T-cell (primary cell): Measurements from ENCODE around the gene FGF11. TPM values are rescaled to one million over a fixed set of nuclear protein-coding genes. Genes with fewer than 3 reads are reported as not detected.
"Not testable (repeated sequence)": the region's sequence is repeated elsewhere in the genome, so short reads cannot be mapped to it uniquely, and the experiment has no call there.

ENCODE experiments used
- ATAC-seq, 4 experiments: fragments of 200-7000 bp in 3 of 4; fragments of 150-1000 bp in 1 of 4; cut with Tn5 transposase; replicated peaks in 1 of 4; 1 replicate in 3 of 4; 2 replicates in 1 of 4; pipeline ENCODE4 v1.10.0; 2021; ENCODE audit warnings: moderate library complexity in 3 of 4, mild to moderate bottlenecking in 2 of 4, moderate number of reproducible peaks in 1 of 4
- CTCF ChIA-PET, 2 donors: fragments of 300-600 bp; sonication (Branson Sonifier 250); formaldehyde crosslinking; loops; one replicate each; lab custom pipeline; 2022; ENCODE audit warnings: antibody characterized with exemption in 2 of 2; lab: Charles Lee
- POLR2A ChIA-PET, 2 donors: fragments of 300-600 bp; sonication (Branson Sonifier 250); formaldehyde crosslinking; loops; one replicate each; lab custom pipeline; 2022; ENCODE audit warnings: antibody characterized with exemption in 2 of 2; lab: Charles Lee
- DNase-seq, 35 experiments: peaks; one replicate each; pipeline versions ENCODE4 v3.0.0 to v3.0.0-alpha.2; 2013 to 2023
- H3K27ac ChIP-seq: one replicate; pipeline ENCODE4 v1.5.1; 2013; ENCODE audit warnings: low read length
- H3K27me3 ChIP-seq, 2 experiments: replicated peaks in 1 of 2; 1 replicate in 1 of 2; 2 replicates in 1 of 2; pipeline versions ENCODE4 v1.6.1 to v1.7.0; 2013; ENCODE audit warnings: low read length in 1 of 2, mixed read lengths in 1 of 2; ENCODE audit not compliant: control insufficient read depth in 2 of 2, insufficient read depth in 2 of 2; ENCODE audit errors: extremely low read depth in 1 of 2
- H3K36me3 ChIP-seq, 2 donors: 1 replicate in 1 of 2; 2 replicates in 1 of 2; pipeline versions ENCODE4 v1.6.1 to v1.7.0; 2013; ENCODE audit warnings: low read length in 1 of 2; ENCODE audit not compliant: control insufficient read depth in 2 of 2, insufficient read depth in 1 of 2; ENCODE audit errors: extremely low read depth in 1 of 2
- H3K4me1 ChIP-seq, 2 experiments: 1 replicate in 1 of 2; 2 replicates in 1 of 2; pipeline versions ENCODE4 v1.6.1 to v1.7.0; 2013; ENCODE audit warnings: low read length in 2 of 2, mixed read lengths in 1 of 2; ENCODE audit not compliant: insufficient read depth in 2 of 2, control insufficient read depth in 1 of 2; ENCODE audit errors: extremely low read depth in 1 of 2
- H3K4me3 ChIP-seq, 2 donors: 1 replicate in 1 of 2; 2 replicates in 1 of 2; pipeline versions ENCODE4 v1.5.1 to v1.7.0; 2013; ENCODE audit warnings: mild to moderate bottlenecking in 2 of 2, low read length in 1 of 2, moderate library complexity in 1 of 2; ENCODE audit not compliant: control insufficient read depth in 1 of 2; ENCODE audit errors: extremely low read depth in 1 of 2
- H3K9me3 ChIP-seq: 2 replicates; pipeline ENCODE4 v1.7.0; 2013
- H3K27ac Mint-ChIP-seq, 2 donors: one replicate each; pipeline ENCODE4 v1.8.0; 2020 to 2021; ENCODE audit warnings: mild to moderate bottlenecking in 2 of 2, mixed read lengths in 2 of 2
- H3K27me3 Mint-ChIP-seq, 2 donors: one replicate each; pipeline ENCODE4 v1.8.0; 2021 to 2022; ENCODE audit warnings: mixed read lengths in 2 of 2
- H3K36me3 Mint-ChIP-seq: one replicate; pipeline ENCODE4 v1.8.0; 2021; ENCODE audit warnings: mixed read lengths
- H3K4me1 Mint-ChIP-seq, 3 donors: one replicate each; pipeline ENCODE4 v1.8.0; 2020 to 2022; ENCODE audit warnings: mixed read lengths in 3 of 3, mild to moderate bottlenecking in 1 of 3
- H3K4me3 Mint-ChIP-seq, 3 donors: one replicate each; pipeline ENCODE4 v1.8.0; 2020 to 2022; ENCODE audit warnings: mild to moderate bottlenecking in 3 of 3, mixed read lengths in 3 of 3, moderate library complexity in 3 of 3
- H3K9me3 Mint-ChIP-seq, 3 donors: one replicate each; pipeline ENCODE4 v1.8.0; 2020 to 2022; ENCODE audit warnings: mixed read lengths in 3 of 3
- WGBS: methylation state at CpG from one replicate; pipeline ENCODE4 v1.1.5; 2013; ENCODE audit warnings: missing lambda C conversion rate; ENCODE audit not compliant: insufficient coverage; 5-methylcytosine and 5-hydroxymethylcytosine counted together
- total RNA-seq, 35 experiments: library from RNA in 6 of 35; stranded (reverse) in 6 of 35; fragments of 120-200 nt in 1 of 35; gene quantifications; one replicate each; pipeline versions ENCODE4 v1.2.1 to v1.2.4 and lab custom pipeline; 2013 to 2026

FGF11 gene
- total RNA-seq, 5 donors from 2014 or later (not counting 1 experiment from before 2014, with no cell fraction given), result 2.4 to 4.2 (median 3.3) TPM

DNA sequence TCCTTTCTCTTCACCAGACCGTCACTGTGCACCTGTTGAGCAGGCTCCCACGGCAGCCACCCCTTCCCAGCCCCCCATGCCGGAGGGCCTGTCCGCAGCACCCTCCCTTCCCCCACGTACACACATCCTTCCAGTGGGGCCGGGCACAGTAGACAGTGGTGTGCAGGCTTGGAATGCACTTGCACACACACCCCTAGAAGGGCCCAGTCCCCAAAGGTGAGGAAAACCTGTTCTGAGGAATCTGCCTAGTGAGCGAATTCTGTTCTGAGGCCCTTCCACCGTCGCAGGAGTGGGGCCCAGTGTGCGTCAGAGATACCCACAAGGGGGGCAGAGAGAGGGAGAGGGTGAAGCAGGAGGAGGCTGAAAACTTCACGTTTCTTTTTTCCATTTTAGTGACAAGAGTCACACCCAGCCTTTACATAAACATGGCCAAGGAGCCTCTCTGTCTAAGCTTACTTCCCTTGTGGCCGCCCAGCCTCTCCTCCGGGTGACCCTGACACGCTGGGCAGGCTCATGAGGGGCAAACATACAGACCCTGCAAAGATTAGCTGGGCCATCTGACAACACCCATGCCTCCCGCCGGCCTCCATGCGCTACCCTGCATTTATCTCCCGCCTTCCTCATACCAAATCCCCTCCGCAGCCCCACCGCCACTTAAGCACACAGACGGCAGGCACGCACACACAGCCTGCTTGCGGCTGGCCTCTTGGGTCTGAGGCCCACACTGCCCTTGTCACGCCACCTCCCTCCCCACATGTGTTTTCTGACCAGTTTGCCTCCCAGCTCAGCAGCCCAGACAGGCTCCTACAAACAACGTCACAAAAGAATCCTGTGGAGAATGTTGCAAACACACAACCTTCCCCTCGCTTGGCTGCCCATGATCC is 38.3 kb downstream of the FGF11 start:
- Histone ChIP-seq H3K27me3 (no peaks in the 10 kb centered on the region), H3K27ac (peak overlapping the region; percentile 88), H3K4me1 (peaks cover 17 to 75% of the 10 kb centered on the region in 2 experiments), H3K9me3 (no peaks in the 10 kb centered on the region), H3K4me3 (peak overlapping the region; percentile 67 to 81), H3K36me3 (peaks cover 0 to 3% of the 10 kb centered on the region in 2 donors)
- Mint-ChIP-seq H3K9me3 (no peaks in the 10 kb centered on the region), H3K27ac (peak overlapping the region; percentile 89 to 96), H3K4me1 (peaks cover 60 to 78% (median 75%) of the 10 kb centered on the region in 3 donors), H3K4me3 (peak overlapping the region; percentile 92 to 96 (median 95)), H3K27me3 (no peaks in the 10 kb centered on the region), H3K36me3 (no peaks in the 10 kb centered on the region)
- ChIA-PET CTCF (no interaction called here), POLR2A (interaction anchor here (0.5 to 1.1 kb wide), 4 partner anchors 8 to 345 kb away, joined by 3 to 6 read pairs (median 4); no protein-coding TSS in a partner anchor)
- 68% methylated on average over 22 of the region's 26 CpGs for WGBS
- ATAC-seq, result peak in 1 of 4 experiments; percentile 40
- peak in 29 of 35 experiments; percentile 24 to 72 (median 43) for DNase-seq

DNA sequence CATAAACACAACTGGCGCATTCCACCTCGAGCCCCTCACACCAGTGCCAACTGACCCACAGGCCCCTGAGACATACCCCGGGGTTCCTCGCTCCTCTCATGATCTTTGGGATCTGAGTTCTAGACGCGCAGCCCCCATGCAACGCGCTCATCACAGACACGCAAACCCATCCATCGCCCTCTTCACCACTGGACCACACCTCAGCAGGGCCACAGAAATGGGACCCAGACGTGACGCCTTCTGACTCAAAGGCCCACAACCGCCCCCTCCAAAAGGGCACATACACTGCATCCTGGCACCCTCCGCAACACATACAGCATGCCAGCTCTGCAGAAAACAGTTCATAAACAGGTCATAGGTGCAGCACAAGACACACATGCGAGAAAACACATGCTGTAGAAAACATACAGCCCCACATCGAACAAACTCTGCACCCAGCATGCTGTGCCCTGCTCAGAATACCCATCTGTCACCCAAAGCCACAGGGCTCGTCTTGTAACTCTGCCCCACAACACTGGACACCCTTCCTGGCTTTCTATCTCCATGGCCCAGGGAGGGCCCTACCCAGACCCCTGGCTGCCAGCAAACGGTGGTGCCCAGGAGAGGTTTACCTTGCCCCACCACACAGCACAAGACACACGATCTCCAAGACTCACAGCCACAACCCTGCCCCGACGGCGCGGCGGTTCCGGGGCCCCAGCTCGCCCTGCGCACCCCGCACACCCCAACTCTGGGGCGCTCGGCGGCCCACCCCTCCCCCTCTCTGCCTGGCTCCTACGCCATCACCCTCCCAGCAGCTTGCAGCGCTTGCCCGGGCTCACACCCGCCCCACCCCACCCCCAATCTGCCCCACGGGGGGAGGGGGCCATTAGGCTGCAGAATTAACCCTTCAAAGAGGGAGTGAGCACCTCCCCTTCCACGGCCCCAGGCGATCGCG is 39.2 kb downstream of the FGF11 start:
- H3K27ac ChIP-seq, result peak overlapping the region; percentile 88
- peaks cover 64 to 79% (median 78%) of the 10 kb centered on the region in 3 donors for H3K4me1 Mint-ChIP-seq
- ATAC-seq, result peak; percentile 36 to 47 (median 46)
- H3K36me3 ChIP-seq, result peaks cover 0 to 3% of the 10 kb centered on the region in 2 donors
- H3K9me3 ChIP-seq, result no peaks in the 10 kb centered on the region
- H3K4me3 Mint-ChIP-seq, result peak overlapping the region; percentile 92 to 96 (median 95)
- whole genome bisulfite sequencing, result 24% methylated on average over 35 of the region's 40 CpGs
- DNase-seq, result peak; percentile 50 to 85 (median 78)
- peaks cover 19 to 80% of the 10 kb centered on the region in 2 experiments for H3K4me1 ChIP-seq
- H3K9me3 Mint-ChIP-seq, result no peaks in the 10 kb centered on the region
- POLR2A ChIA-PET, result interaction anchor here in 1 of 2 donors (0.6 to 0.7 kb wide), 2 partner anchors 76 to 252 kb away, joined by 3 read pairs; no protein-coding TSS in a partner anchor
- peak overlapping the region; percentile 89 to 96 for H3K27ac Mint-ChIP-seq
- H3K4me3 ChIP-seq, result peak overlapping the region; percentile 67 to 81
- no peaks in the 10 kb centered on the region for H3K36me3 Mint-ChIP-seq
- H3K27me3 Mint-ChIP-seq, result no peaks in the 10 kb centered on the region
- no peaks in the 10 kb centered on the region for H3K27me3 ChIP-seq
- CTCF ChIA-PET, result interaction anchor here in 1 of 2 donors (0.7 to 2.1 kb wide), 3 partner anchors 35 to 44 kb away, joined by 3 to 5 read pairs (median 3); partner anchors contain the start of gene TMEM102

DNA sequence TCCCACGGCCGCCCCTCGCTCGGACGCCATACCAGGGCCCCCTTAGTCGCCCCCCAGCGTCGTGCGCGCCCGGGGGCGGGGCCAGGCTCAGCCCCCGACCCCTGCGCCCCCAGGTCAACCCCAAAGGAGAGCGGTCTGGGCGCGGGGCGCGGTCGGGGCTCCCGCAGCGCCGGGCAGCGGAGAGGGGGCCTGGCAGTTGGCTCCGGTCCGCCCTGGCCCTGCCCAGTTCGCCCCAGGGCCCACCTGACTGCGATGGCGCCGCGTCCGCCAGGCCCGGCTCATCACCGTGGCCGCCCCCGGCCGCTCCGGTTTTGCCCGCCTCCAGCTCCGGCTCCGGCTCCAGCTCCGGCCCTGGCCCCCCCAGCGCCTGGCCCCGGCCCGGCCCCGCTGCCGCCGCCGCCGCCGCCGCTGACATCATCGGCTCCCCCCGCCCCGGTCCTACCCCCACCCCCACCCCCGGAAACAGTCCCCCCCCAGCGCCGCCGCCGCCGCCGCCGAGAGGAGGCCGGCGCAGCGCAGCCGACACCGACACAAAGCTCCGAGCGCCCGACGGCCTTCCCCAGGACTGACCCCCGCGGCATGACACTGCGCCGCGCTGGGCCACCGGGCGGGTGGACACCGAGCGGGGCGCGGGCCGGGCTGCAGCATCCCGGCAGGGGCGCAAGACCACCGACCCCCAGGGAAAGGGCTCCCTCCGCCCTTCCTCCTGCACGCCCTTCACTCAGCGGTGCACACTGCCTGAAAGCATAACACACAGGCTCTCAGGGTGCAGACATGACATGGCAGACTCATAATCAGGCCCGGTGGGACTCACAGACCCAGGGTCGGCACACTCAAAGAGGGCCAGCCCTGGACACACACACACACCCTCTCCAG is 40.1 kb downstream of the FGF11 start, which contains the start of gene ZBTB4:
Gene ZBTB4 (minus strand): TSS at position 419 of the 876 bp plus-strand sequence. CDS start 12,830 bp downstream, outside the sequence.
- Histone ChIP-seq H3K4me1 (peaks cover 19 to 74% of the 10 kb centered on the region in 2 experiments), H3K27me3 (no peaks in the 10 kb centered on the region), H3K27ac (peak within 1 kb of the TSS; percentile 90), H3K4me3 (peak within 1 kb of the TSS; percentile 72 to 94), H3K36me3 (peaks cover 0 to 3% of the 10 kb centered on the region in 2 donors), H3K9me3 (no peaks in the 10 kb centered on the region)
- Mint-ChIP-seq H3K4me1 (peaks cover 68 to 74% (median 71%) of the 10 kb centered on the region in 3 donors), H3K36me3 (no peaks in the 10 kb centered on the region), H3K27ac (peak within 1 kb of the TSS; percentile 100), H3K27me3 (no peaks in the 10 kb centered on the region), H3K4me3 (peak within 1 kb of the TSS; percentile 92 to 96 (median 95)), H3K9me3 (no peaks in the 10 kb centered on the region)
- WGBS, result 0% methylated on average over 65 of the region's 92 CpGs
- DNase-seq (peak; percentile 30 to 86 (median 65)), ATAC-seq (peak; percentile 8 to 21 (median 18))
- ChIA-PET CTCF (interaction anchor here in 1 of 2 donors (0.6 to 2.1 kb wide), 5 partner anchors 34 to 77 kb away, joined by 3 to 5 read pairs (median 3); partner anchors contain the start of gene TMEM102), POLR2A (interaction anchor here in 1 of 2 donors (0.6 to 0.7 kb wide), 2 partner anchors 17 to 77 kb away, joined by 3 to 4 read pairs; no protein-coding TSS in a partner anchor)

DNA sequence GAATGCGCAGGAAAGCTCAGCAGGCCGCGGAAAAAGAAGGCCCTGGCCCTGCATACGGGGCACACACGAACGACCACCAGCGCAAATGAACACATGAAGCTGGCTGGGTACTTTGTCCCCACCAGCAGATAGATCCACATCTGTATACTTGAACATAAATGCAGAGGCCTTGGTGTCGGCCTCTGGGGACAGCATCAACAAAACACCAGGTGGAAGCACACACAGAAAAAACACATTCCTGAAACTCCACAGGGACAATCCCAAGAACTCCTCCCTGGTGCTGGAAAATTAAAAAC is 40.7 kb downstream of the FGF11 start:
- peak overlapping the region; percentile 100 for H3K27ac Mint-ChIP-seq
- ChIA-PET POLR2A (interaction anchor here in 1 of 2 donors (0.6 kb wide), 1 partner anchor 18 kb away, joined by 4 read pairs; no protein-coding TSS in a partner anchor), CTCF (interaction anchor here in 1 of 2 donors (0.6 to 2.1 kb wide), 4 partner anchors 36 to 78 kb away, joined by 3 to 5 read pairs (median 4); partner anchors contain the start of gene TMEM102)
- no peak for ATAC-seq
- Histone ChIP-seq H3K4me1 (peaks cover 19 to 74% of the 10 kb centered on the region in 2 experiments), H3K27ac (peak overlapping the region; percentile 90), H3K9me3 (no peaks in the 10 kb centered on the region), H3K4me3 (peak overlapping the region; percentile 72 to 94), H3K27me3 (no peaks in the 10 kb centered on the region), H3K36me3 (peaks cover 0 to 3% of the 10 kb centered on the region in 2 donors)
- no peaks in the 10 kb centered on the region for H3K9me3 Mint-ChIP-seq
- DNase-seq, result no peak
- peaks cover 73 to 76% (median 74%) of the 10 kb centered on the region in 3 donors for H3K4me1 Mint-ChIP-seq
- H3K27me3 Mint-ChIP-seq, result no peaks in the 10 kb centered on the region
- H3K36me3 Mint-ChIP-seq, result no peaks in the 10 kb centered on the region
- WGBS, result 8% methylated on average over 4 of the region's 8 CpGs
- peak overlapping the region; percentile 88 to 92 (median 90) for H3K4me3 Mint-ChIP-seq

DNA sequence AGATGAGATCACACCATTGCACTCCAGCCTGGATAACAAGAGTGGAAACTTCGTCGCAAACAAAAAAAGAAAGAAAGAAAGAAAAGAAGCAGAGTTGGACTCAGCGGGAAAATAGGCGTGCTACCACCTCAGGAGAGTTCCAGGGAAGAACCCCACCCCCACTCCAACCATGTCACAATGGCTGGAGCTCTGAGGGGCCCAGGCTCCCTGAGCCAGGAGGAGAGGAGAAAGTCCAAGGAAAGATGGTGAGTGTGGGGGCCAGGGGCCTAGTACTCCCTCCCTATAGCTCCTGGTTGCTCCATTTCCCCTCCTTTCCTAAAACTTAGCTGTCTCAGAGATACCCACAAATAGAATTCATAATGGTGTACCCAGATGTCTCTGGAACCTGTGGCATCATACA is 42.0 kb downstream of the FGF11 start, which contains the start of gene SLC35G6:
Gene SLC35G6 (plus strand): TSS at position 172 of the 400 bp plus-strand sequence. CDS start 71 bp downstream, at position 243.
- CTCF ChIA-PET, DNase-seq, H3K36me3 Mint-ChIP-seq, H3K9me3 Mint-ChIP-seq, ATAC-seq, H3K9me3 ChIP-seq, H3K36me3 ChIP-seq, H3K27me3 Mint-ChIP-seq, H3K27me3 ChIP-seq: not testable (repeated sequence)
- peak within 1 kb of the TSS; percentile 90 for H3K27ac ChIP-seq
- WGBS, result no CpG with 5 or more reads among the region's 4 CpGs
- Mint-ChIP-seq H3K4me3 (peak within 1 kb of the TSS; percentile 88 to 92 (median 90)), H3K27ac (peak within 1 kb of the TSS; percentile 100), H3K4me1 (peaks cover 73 to 79% (median 75%) of the 10 kb centered on the region in 3 donors)
- H3K4me3 ChIP-seq, result peak within 1 kb of the TSS; percentile 72 to 94
- peaks cover 25 to 76% of the 10 kb centered on the region in 2 experiments for H3K4me1 ChIP-seq
- POLR2A ChIA-PET, result interaction anchor here in 1 of 2 donors (0.6 to 0.7 kb wide), 3 partner anchors 40 to 145 kb away, joined by 3 to 7 read pairs (median 3); partner anchors contain the start of gene ACAP1
